Activated CD4-positive, CD25-positive, alpha-beta regulatory T cell treated with anti-CD3 and anti-CD28 coated beads, Interleukin-2, amount 50 U/mL, for 72 hours (primary cell): ENCODE data around the gene NKIRAS2.
"Not testable (repeated sequence)": the region's sequence is repeated elsewhere in the genome, so short reads cannot be mapped to it uniquely, and the experiment has no call there.

Experiments
- DNase-seq: peaks from one replicate; pipeline ENCODE4 v3.0.0; 2021

Gene NKIRAS2

DNA sequence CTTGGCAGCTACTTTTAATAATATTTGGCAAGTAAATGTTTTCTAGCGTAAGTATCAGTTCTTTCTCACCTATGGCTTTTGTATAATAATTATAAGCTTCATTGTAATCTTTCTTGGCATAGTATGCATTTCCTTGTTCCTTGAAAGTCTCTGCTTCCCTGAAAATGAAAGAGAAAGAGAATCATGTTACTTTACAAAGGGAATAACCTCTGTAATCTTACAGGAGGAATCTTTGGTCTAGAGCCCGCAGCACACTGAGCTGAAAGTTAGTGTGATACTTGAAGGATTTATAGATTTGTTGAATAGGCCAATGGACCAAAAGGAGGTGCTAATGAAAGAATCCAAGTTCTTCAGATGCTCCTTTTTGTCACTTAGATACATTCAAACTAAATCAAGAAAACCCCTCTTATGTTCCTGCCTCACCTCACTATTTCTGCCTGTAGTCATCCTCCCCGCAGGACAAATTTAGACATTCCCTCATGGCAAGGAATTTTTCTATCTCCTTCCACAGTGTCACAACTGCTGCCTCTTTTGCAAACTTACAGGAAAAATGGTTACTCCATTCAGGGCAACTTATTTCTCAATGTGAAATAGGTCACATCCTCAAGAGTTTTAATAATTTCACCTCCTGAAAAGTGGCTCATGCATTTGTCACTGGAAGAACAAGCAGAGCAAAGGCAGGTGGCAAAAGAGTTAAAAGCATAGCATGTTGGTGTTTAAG is 19.3 kb upstream of the NKIRAS2 start:
- no peak for DNase-seq

DNA sequence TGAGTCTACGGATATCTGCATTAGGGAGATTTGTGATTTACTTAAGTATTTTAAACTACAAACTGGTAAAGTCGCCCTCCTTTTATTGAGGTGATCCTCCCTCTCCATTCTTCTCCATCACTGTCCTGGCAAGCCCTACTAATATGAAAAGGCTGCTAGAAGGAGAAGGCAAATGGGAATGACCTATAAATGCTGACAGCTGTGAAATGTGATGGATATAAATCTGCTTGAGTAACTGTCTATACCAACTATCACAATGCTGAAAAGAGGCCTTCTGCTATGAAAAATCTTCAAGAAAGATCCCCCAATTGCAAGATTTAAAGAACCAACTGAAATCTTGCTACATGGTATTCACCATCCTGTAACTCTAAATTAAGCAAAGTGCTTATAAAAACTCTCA is 18.2 kb upstream of the NKIRAS2 start:
- DNase-seq: no peak

DNA sequence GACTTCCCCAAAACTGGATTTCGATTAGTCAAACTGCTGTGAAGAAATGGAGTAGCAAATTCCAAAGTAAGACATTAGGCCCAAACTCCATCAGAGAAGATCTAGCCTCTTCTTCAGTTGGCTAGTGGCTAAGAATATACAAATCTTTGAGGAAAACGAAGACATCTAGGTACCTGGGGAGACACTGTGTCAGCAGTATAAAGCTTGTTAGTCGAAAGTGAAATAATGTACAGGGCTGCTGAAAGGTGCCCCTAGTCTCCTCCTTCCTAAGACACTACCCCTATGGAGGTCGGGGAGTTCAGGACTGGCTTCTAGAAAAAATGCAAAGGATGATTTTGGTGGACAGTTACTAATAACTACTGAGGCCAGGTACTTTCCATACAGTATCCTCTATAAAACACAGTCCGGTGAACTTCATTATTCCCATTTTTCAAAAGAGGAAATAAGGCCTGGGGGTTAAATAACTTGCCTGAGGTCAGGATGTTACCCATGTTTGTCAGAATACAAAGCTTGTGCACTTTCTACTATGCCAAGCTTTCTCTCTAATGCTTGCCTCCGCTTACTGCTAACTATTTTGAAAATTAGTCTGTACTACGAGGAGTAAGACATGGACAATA is 17.6 kb upstream of the NKIRAS2 start:
- no peak for DNase-seq

DNA sequence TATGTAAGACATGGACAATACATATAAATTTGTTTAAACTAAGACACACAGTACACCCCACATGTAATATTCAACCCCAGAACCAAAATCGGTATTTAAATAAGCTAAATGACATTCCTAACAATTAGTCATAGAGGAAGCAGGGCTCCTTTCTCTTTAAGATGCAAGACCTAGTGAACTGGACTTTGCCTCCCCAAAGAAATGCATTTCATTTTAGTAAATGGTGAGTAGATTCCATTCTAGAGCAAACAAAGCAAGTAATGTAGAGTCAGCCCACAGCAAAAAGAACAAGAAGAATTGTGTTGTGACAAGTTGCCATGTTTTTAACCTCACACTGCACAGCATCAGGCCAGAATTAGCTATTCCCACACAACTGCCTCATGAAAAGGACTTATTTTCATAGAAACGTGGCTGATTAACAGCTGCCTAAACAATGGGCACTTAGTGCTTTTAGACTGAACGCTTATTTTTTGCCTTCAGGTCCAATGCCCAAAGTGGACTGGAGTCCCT is 17.0 kb upstream of the NKIRAS2 start:
- no peak for DNase-seq

DNA sequence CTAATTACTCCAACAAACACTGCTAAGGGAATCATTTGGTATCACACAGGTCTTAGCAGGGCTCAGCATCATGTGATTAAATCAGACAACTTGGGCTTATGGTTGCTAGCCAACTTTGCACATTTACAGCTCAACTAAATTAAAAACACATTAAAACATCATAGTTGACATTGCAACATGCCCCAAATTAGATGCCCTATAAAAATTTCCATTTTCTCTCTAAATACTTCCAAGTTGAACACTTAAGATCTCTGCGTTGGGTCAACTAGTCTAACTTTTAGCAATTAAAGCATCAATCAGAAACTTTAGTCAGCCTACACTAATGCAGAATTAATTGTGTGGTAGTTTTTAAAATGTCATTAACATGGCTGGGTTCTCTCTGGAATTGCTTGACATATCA is 14.7 kb upstream of the NKIRAS2 start:
- DNase-seq: no peak

DNA sequence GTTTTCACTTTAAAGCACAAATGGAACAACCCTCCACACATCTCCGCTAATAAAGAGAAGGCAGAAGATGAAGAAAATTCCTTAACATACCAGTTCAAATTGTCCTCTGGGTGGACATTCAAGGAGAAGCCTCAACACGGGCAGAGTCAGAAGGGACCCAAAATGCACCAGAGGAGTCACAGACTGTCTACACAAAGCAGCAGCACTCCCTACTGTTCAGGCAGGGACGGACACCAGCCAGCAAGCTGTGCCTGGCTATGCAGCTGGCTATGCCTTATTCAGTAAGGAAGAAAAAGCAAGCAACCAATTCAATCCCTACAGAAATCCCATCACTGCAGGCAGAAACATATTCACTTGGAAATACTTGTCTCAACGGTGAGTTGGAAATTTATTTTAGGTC is 10.7 kb upstream of the NKIRAS2 start:
- DNase-seq: no peak

DNA sequence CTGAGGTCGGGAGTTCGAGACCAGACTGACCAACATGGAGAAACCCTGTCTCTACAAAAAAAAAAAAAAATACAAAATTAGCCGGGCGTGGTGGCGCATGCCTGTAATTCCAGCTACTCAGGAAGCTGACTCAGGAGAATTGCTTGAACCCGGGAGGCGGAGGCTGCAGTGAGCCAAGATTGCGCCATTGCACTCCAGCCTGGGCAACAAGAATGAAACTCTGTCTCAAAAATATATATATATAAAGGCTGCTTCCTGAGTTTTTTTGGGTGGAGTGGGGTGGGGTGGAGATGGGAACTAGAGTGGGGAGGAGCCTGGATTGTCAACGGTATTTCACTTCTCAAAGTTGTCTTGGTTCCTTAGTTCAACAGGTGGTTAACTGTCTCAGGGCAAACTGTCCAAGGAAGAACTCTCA is 9.6 kb upstream of the NKIRAS2 start:
- not testable (repeated sequence) for DNase-seq

DNA sequence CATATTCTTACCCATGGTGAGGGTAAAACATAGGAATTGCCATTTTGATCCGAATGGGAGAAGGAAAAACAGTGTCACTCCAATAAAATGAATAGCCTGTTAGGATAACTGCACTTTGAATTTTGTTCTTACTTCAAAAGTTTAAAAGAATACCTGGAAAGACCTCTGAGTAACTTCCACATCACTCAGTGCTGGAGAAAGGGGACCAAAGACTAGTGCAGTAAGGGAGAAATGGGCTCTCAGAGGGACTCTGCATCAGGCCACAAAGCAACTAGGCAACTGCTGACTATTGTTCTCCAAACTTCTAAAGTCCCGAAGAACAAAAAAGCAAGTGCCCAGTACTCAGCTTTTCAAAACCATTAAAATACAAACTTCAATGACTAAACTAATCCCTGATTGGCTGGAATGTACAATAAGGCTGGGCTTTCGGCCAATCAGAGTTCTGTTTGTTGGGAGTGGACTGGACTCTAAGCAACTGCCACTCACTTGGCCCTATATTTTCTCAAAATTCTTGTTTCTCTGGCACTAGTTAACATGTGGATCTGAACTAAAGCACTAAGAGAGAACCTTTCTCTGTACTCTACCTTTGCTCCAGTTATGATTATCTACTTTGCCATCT is 8.9 kb upstream of the NKIRAS2 start:
- DNase-seq: no peak

DNA sequence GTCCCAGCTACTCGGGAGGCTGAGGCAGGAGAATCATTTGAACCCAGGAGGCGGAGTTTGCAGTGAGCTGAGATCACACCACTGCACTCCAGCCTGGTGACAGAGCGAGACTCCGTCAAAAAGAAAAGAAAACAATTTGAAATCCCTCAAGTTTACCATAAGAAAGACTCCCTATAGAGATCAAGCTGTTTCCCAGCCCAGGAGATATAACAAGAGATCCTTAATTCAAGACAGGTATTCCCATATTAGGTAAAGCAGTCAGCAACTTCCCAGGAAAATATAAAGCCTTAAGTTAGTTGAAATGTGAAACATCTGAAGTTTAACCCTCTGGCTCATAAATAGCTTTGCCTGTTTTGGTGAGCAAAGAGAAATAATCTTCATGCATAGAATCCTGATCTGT is 7.5 kb upstream of the NKIRAS2 start:
- DNase-seq: not testable (repeated sequence)

DNA sequence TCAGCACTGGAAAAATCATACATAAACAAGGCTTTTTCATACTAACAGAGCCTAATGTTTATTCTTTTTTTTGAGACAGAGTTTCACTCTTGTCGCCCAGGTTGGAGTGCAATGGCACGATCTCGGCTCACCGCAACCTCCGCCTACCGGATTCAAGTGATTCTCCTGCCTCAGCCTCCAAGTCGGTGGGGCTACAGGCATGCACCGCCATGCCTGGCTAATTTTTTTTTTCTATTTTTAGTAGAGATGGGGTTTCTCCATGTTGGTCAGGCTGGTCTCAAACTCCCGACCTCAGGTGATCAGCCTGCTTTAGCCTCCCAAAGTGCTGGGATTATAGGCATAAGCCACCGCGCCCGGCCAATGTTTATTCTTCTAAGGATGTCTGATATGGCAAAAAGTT is 6.2 kb upstream of the NKIRAS2 start:
- DNase-seq: not testable (repeated sequence)

DNA sequence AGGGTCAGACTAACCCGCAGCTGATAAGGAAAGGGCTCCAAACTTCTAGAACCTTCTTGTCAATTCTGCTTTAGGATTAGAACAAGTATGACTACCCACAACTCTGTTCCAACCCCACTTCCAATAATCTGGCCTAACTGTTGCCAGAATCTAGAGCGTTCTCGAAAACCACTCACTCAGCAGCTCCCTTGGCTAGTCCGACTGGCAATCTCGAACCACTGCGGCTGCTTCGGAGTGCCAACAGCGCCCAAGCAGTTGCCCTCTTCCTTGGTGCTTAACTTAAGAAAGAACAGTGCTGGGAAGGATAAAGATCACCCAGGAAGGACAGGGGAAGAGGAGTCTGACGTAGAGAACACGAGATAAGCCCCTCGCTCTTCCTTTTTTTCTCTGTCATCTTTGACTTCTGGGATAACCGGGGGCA is 3.5 kb upstream of the NKIRAS2 start:
- no peak for DNase-seq

DNA sequence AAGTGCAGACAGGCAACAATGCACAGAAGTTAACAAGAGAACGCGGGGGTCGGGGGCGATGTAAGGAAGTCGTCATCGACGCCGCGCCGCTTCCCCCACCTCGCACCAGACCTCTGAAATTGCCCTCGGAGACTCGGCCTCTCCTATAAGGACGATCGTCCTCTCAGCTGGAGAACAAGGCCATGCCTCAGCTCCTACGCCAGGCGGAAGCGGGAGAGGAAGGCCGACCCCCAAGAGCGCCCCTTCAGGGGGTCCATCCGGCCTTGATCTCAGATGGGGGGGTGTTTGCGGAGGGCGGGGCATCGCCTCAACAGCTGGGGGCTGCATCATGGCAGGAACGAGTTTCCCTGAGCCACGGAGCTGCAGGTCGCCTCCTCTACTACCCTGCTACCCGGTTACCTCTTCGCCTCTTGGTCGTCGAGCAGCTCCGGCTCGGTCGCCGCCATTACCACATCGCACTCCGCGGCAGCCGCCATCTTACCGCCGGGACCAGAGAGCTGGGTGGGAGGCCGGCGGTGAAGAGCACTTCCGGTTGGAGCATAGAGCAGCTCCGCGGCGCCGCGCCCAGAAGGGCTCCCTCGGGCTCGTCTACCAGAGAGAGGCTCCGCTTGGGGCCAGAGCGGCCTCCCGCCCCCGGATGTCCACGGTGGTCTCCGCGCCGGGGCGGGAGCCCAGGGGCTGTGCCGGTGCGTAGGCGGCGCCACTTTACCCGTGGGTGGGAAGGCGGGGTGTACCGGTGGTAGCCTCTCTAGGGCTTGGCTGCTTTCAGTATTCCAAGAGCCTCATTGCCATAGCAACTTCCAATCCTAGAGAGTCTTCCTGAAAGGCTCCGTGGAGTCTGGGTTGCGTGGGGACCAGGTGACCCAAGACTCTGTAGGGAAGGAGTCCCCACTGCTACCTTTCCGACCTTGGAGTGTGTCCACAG is 2.7 kb upstream of the NKIRAS2 start, which contains the start of gene DNAJC7:
TSS of gene DNAJC7 (minus strand) at position 499 of the 925 bp plus-strand sequence. CDS start at position 476, 23 bp downstream.
- peak; percentile 84 for DNase-seq

DNA sequence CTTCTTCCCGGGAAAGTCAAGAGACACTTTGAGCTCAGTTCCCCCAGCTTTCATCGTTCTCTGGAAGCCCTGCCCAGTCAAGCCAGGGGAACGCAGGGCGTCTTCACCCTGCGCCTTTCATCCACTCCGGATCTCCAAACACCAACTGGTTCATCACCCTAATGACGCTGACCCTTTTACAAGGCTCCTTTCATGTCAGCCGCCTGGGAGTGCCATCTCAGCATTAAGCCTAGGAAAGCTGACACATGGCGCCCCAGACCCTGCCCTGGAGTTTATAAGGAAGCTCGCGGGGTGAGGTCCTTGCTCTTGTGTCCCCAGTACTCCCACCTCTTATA is 2.1 kb upstream of the NKIRAS2 start:
- DNase-seq: peak; percentile 46

DNA sequence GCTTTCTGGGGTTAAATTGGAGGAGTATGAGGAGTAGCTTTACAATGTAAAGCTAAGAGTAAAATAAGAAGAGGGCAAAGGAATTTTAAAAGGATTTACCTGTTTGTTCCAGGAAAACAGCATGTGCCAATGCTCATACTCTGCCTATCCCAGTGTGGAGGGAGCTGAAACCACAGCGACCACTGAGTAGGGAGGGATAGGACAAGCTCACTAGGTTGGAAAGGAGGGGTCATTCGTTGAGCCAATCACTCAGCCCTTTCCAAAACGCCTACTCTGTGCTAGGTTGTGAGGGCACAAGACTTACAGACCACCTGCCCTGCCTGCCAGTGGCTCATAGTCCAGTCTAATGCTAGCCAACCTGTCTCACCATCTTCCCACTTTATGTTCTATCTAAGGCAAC is 1.6 kb upstream of the NKIRAS2 start:
- no peak for DNase-seq

DNA sequence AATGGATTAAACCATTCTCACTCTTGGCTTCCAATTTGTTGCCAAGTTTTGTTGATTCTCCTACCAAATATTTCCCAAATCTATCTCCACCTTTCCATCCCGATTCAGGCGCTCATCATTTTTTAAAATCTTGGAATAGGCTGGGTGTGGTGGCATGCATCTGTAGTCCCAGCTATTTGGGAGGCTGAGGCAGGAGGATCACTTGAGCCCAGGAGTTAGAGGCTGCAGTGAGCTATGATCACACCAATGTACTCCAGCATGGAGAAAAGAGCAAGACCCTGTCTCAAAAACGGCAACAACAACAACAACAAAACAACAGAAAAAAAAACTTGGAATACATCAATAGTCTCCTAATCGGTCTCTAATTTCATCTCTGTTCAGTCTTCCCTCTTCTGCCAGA is 902 bp upstream of the NKIRAS2 start:
- no peak for DNase-seq

DNA sequence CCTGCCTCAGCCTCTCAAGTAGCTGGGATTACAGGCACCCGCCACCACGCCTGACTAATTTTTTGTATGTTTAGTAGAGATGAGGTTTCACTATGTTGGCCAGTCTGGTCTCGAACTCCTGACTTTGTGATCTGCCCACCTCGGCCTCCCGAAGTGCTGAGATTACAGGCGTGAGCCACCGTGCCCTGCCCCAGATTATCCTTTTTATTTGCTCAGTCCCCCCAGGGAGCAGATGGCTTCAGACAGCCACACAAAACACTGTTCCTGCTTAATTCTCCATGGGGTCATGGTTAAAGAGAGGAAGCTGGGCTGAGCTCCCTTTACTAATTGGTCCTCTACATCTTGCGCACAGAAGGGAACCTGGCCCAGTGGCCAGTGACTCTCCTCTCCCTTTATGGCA is 955 bp downstream of the NKIRAS2 start:
- DNase-seq: not testable (repeated sequence)

DNA sequence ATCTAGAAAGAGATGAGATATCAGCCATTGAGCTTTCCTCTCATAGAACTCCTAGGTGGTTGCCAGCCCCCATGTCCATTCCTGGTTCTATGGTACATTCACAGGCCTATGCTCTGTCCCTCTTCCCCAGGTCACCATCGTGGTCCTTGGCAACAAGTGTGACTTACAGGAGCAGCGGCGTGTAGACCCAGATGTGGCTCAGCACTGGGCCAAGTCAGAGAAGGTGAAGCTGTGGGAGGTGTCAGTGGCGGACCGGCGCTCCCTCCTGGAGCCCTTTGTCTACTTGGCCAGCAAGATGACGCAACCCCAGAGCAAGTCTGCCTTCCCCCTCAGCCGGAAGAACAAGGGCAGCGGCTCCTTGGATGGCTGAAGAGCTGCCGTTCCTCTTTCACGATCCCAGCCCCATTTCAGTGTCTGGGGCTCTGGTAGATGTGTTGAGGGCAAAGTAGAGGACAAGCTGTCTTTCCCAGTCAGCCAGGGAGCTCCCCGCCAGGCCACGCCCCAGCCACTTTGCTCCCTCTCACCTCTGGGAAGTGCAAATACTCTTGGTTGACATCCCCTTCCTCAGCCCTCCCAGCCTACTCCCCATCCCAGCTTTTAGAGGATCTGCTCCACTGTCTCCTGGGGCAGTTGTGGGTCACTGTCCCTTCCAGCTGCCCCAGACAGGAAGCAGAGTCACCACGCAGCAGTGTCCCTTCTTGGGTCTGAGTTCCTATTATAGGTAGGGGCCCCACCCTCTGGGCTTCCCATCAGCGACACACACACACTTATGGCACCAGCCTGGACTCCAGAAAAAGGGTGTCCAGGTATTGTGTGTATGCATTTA is 3.8 kb downstream of the NKIRAS2 start:
- no peak for DNase-seq

DNA sequence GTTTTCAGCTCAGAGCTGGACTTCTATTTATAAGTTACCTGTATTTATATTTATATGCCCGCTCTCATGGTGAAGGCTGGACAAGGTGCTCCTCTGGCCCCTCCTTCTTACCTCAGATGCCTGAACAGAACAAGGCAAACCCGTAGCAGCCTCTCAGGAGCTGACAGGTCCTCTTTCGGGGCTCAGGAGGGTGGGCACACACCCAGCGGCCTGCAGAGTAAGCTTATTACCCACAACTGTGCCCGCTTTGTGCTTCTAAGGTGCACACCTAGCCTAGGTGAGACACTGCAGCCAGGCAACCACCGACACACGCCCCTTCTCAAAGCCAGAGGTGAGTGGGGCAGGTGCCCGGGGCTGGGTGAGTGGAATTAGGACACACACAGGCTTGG is 5.3 kb downstream of the NKIRAS2 start:
- DNase-seq: no peak

DNA sequence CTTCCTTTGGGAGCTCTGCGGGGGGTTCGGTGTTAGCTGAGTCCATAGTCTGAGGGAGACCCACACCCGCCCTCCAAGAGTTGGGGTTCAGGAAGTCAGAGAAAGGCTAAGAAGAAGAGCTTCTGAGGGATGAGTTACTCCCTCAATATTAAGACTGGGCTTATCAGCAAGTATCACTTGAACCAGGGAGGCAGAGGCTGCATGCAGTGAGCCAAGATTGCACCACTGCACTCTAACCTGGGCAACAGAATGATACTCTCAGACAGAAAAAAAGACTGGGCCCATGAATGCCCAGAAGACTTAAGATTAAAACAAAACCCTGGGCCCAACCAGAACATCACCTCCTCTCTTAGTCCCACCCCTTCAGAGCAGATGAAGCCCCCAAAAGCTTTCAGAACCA is 6.0 kb downstream of the NKIRAS2 start:
- DNase-seq: no peak

DNA sequence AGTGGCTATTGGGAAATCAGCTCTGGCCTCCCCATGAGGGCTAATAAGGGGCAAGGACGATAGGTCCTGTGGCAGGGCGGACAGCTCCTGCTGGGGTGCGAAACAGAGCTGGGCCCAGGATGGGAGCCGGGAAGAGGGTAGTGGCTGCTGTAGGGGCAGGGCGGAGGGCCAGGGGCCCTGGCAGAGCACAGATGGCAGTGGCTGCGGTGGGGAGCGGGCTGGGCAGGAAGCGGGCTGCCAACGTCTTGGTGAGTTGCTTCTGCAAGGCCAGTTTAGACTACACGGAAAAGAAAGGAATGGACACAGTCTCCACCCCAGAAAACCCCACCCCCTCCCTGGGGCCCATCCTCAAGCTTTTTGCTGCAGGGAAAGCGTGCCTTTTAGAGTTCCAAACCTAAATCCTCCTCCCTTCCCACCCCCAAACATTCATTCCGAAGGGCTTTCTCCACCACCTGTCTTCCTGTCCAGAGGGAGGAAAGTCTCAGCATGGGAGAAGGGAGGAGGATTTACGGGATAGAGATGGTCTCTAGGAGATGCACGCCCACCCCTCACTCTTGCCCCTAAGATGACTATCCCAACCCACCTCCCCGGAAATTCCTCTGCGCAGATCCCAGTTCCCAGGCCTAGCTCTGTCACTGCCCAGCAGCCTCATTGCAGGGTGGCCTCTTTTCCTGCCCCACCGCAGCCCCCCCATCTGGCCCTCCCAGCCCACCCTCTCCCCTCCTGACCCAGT is 7.1 kb downstream of the NKIRAS2 start:
- DNase-seq: no peak

DNA sequence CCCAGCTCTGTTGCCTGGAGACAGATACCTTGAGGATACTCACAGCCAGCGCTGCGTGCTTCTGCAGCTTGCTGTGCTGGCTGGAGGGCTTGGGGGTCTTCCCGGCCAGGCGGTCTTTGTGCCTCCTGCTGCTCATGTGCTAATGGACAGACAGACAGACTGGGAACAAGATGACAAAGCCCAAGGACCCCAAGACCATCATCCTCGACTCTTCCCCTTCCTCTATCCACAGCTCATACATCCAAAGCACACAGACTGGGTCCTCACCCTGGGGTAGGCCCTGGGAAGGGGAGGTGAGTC is 7.7 kb downstream of the NKIRAS2 start:
- DNase-seq: no peak
